GM19025 (cell line): Measurements from ENCODE around the gene ZNF771.
"Not testable (repeated sequence)": the region's sequence is repeated elsewhere in the genome, so short reads cannot be mapped to it uniquely, and the experiment has no call there.

Source experiments
- ATAC-seq: cut with Tn5 transposase; IDR thresholded peaks from one replicate; pipeline ENCODE4 v1.9.1; 2021; ENCODE audit warnings: mild to moderate bottlenecking, low read depth, moderate library complexity; ENCODE audit not compliant: unreplicated experiment

ZNF771 gene

GRCh38 chr16:30374538-30374937, 32.9 kb upstream of the ZNF771 start, which contains the start of gene MYL11:
TSS of gene MYL11 (plus strand) at chr16:30374802. CDS start at chr16:30374858, 56 bp downstream.
- no peak for ATAC-seq

GRCh38 chr16:30375864-30376263, 31.5 kb upstream of the ZNF771 start:
- ATAC-seq: no peak

GRCh38 chr16:30376461-30376902, 30.9 kb upstream of the ZNF771 start:
- no peak for ATAC-seq

- ATAC-seq: no peak
Observed at GRCh38 chr16:30377050-30377811, 30.2 kb upstream of the ZNF771 start.

- peak; percentile 31 for ATAC-seq
Observed at GRCh38 chr16:30377812-30378235, 29.6 kb upstream of the ZNF771 start.

GRCh38 chr16:30378236-30379157, 28.9 kb upstream of the ZNF771 start:
- ATAC-seq: peak; percentile 91

- no peak for ATAC-seq
Observed at GRCh38 chr16:30379158-30379783, 28.1 kb upstream of the ZNF771 start.

GRCh38 chr16:30380072-30380802, 27.2 kb upstream of the ZNF771 start:
- ATAC-seq: no peak

- ATAC-seq: no peak
Observed at GRCh38 chr16:30380803-30381208, 26.6 kb upstream of the ZNF771 start.

- no peak for ATAC-seq
Observed at GRCh38 chr16:30381291-30382041, 25.9 kb upstream of the ZNF771 start.

GRCh38 chr16:30382111-30382881, 25.1 kb upstream of the ZNF771 start, which contains the start of gene SEPTIN1:
TSS of gene SEPTIN1 (minus strand) at chr16:30382561. CDS start at chr16:30382542, 19 bp downstream.
- no peak for ATAC-seq

GRCh38 chr16:30383521-30383920, 23.9 kb upstream of the ZNF771 start:
- no peak for ATAC-seq

- no peak for ATAC-seq
Observed at GRCh38 chr16:30394592-30395154, 12.7 kb upstream of the ZNF771 start.

GRCh38 chr16:30395155-30395991, 12.0 kb upstream of the ZNF771 start, which contains the start of gene ZNF48:
TSS of gene ZNF48 (plus strand) at chr16:30395420. CDS start at chr16:30395795, 375 bp downstream.
- peak; percentile 77 for ATAC-seq

- no peak for ATAC-seq
Observed at GRCh38 chr16:30395992-30396585, 11.3 kb upstream of the ZNF771 start.

- ATAC-seq: not testable (repeated sequence)
Observed at GRCh38 chr16:30396627-30397026, 10.8 kb upstream of the ZNF771 start.

GRCh38 chr16:30397056-30397455, 10.3 kb upstream of the ZNF771 start:
- ATAC-seq: no peak
